Prostate gland (tissue), 2 donors: Measurements from ENCODE around the gene TTN.

Source experiments
- CTCF ChIP-seq, 4 experiments: fragments of 200-600 bp in 2 of 4; fragments of 450-650 bp in 2 of 4; sonication (generic) in 2 of 4; IDR thresholded peaks; 1 replicate in 3 of 4; 2 replicates in 1 of 4; pipeline ENCODE4 v1.5.1; 2016 to 2019; ENCODE audit warnings: antibody characterized with exemption in 4 of 4, mild to moderate bottlenecking in 2 of 4, moderate library complexity in 2 of 4
- POLR2A ChIP-seq: fragments of 450-650 bp; IDR thresholded peaks from one replicate; pipeline ENCODE4 v1.6.1; 2016; ENCODE audit warnings: antibody characterized with exemption, mild to moderate bottlenecking

GRCh38 chr2:178733975-178734374, 73.2 kb downstream of the TTN start:
- TF ChIP-seq POLR2A (no peak), CTCF (IDR thresholded peaks at IDR 0.05) (no peak)
